A549 (cell line): ENCODE data around the gene SEL1L3.

ENCODE experiments used
- BHLHE40 ChIP-seq: IDR thresholded peaks from 2 replicates; pipeline ENCODE4 v1.6.1; 2012; ENCODE audit warnings: low read depth, low read length, inconsistent platforms
- CEBPB ChIP-seq, 2 experiments: fragments of >200 bp in 1 of 2; sonication (Bioruptor Twin) in 1 of 2; formaldehyde crosslinking in 1 of 2; IDR thresholded peaks; 2 replicates each; pipeline ENCODE4 v1.6.1; 2012 to 2016
- CHD4 ChIP-seq: fragments of 200-600 bp; sonication (generic); IDR thresholded peaks from 2 replicates; pipeline ENCODE4 v1.6.1; 2016; ENCODE audit warnings: antibody characterized with exemption, mild to moderate bottlenecking, borderline replicate concordance
- CTCF ChIP-seq: fragments of >200 bp; sonication (Bioruptor Twin); formaldehyde crosslinking; IDR thresholded peaks from 3 replicates; pipeline ENCODE4 v1.5.1; 2016
- HDAC2 ChIP-seq: fragments of 200-600 bp; sonication (generic); IDR thresholded peaks from 2 replicates; pipeline ENCODE4 v1.6.1; 2016
- JUN ChIP-seq, 2 experiments: fragments of >200 bp; sonication (Bioruptor Twin); formaldehyde crosslinking; IDR thresholded peaks; 2 replicates in 1 of 2; 3 replicates in 1 of 2; pipeline ENCODE4 v1.6.1; 2016 to 2017
- MAX ChIP-seq: IDR thresholded peaks from 2 replicates; pipeline ENCODE4 v1.6.1; 2012
- POLR2A ChIP-seq: IDR thresholded peaks from 2 replicates; pipeline ENCODE4 v1.6.1; 2012; ENCODE audit warnings: mild to moderate bottlenecking, low read length
- POLR2AphosphoS2 ChIP-seq: conservative IDR thresholded peaks from 2 replicates; pipeline ENCODE4 v1.6.1; 2012; ENCODE audit warnings: low read length, improper control_type of control experiment, inconsistent platforms
- TP53 ChIP-seq: fragments of 250-450 bp; sonication (Bioruptor Pico); IDR thresholded peaks from 2 replicates; pipeline ENCODE4 v1.5.0; 2021; ENCODE audit warnings: mild to moderate bottlenecking, moderate library complexity
- USF2 ChIP-seq: fragments of 450-650 bp; IDR thresholded peaks from 2 replicates; pipeline ENCODE4 v1.6.1; 2014; ENCODE audit warnings: antibody characterized with exemption
- TF ChIP-seq, protein P1 (sequence below): fragments of 150-350 bp; IDR thresholded peaks from 2 replicates; pipeline ENCODE4 v1.6.1; 2014; ENCODE audit warnings: low read depth, mild to moderate bottlenecking, low read length

GRCh38 chr4:25827897-25828296, 34.9 kb downstream of the SEL1L3 start:
- no peak for TF ChIP-seq TP53 (CRISPR knock-in tag)
- no peak for TF ChIP-seq CTCF
- TF ChIP-seq, protein P1, sequence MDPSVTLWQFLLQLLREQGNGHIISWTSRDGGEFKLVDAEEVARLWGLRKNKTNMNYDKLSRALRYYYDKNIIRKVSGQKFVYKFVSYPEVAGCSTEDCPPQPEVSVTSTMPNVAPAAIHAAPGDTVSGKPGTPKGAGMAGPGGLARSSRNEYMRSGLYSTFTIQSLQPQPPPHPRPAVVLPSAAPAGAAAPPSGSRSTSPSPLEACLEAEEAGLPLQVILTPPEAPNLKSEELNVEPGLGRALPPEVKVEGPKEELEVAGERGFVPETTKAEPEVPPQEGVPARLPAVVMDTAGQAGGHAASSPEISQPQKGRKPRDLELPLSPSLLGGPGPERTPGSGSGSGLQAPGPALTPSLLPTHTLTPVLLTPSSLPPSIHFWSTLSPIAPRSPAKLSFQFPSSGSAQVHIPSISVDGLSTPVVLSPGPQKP: no peak
- no peak for TF ChIP-seq BHLHE40
- no peak for TF ChIP-seq HDAC2
- TF ChIP-seq POLR2A: no peak
- TF ChIP-seq MAX: no peak
- TF ChIP-seq USF2: no peak
- TF ChIP-seq CHD4: no peak
- no peak for TF ChIP-seq CEBPB (IDR thresholded peaks at IDR 0.05)
- no peak for TF ChIP-seq POLR2AphosphoS2
- TF ChIP-seq JUN (IDR thresholded peaks at IDR 0.05): no peak
